ENCODE data around the gene GAA. TPM values are rescaled to one million over a fixed set of nuclear protein-coding genes. Genes with fewer than 3 reads are reported as not detected.

GAA gene
- total RNA-seq (10 to 100 TPM; 36.3 to 51.3 (median 45.2) TPM), polyA plus RNA-seq (37.5 TPM)
- long read RNA-seq, donor 1, transcript GAA-202 (21 exons, 3,549 nt) = major isoform, 30 of 187 reads
- long read RNA-seq, donor 1, partial matches to known transcripts = 105 of 187 reads
- long read RNA-seq, donor 1, other reads (novel, unspliced or antisense) = 46 of 187 reads
- long read RNA-seq, donor 2, transcript GAA-202 (21 exons, 3,549 nt) = major isoform, 33 of 140 reads
- long read RNA-seq, donor 2, transcript GAA-201 (20 exons, 3,626 nt) = minor isoform, 8 of 140 reads
- long read RNA-seq, donor 2, partial matches to known transcripts = 42 of 140 reads
- long read RNA-seq, donor 2, other reads (novel, unspliced or antisense) = 56 of 140 reads
- long read RNA-seq, donor 3, transcript GAA-201 (20 exons, 3,626 nt) = minor isoform, 14 of 441 reads
- long read RNA-seq, donor 3, transcript GAA-202 (21 exons, 3,549 nt) = major isoform, 68 of 441 reads
- long read RNA-seq, donor 3, partial matches to known transcripts = 280 of 441 reads
- long read RNA-seq, donor 3, other reads (novel, unspliced or antisense) = 78 of 441 reads
- long read RNA-seq, donor 4, transcript GAA-201 (20 exons, 3,626 nt) = minor isoform, 8 of 93 reads
- long read RNA-seq, donor 4, transcript GAA-202 (21 exons, 3,549 nt) = major isoform, 21 of 93 reads
- long read RNA-seq, donor 4, partial matches to known transcripts = 34 of 93 reads
- long read RNA-seq, donor 4, other reads (novel, unspliced or antisense) = 28 of 93 reads

DNA sequence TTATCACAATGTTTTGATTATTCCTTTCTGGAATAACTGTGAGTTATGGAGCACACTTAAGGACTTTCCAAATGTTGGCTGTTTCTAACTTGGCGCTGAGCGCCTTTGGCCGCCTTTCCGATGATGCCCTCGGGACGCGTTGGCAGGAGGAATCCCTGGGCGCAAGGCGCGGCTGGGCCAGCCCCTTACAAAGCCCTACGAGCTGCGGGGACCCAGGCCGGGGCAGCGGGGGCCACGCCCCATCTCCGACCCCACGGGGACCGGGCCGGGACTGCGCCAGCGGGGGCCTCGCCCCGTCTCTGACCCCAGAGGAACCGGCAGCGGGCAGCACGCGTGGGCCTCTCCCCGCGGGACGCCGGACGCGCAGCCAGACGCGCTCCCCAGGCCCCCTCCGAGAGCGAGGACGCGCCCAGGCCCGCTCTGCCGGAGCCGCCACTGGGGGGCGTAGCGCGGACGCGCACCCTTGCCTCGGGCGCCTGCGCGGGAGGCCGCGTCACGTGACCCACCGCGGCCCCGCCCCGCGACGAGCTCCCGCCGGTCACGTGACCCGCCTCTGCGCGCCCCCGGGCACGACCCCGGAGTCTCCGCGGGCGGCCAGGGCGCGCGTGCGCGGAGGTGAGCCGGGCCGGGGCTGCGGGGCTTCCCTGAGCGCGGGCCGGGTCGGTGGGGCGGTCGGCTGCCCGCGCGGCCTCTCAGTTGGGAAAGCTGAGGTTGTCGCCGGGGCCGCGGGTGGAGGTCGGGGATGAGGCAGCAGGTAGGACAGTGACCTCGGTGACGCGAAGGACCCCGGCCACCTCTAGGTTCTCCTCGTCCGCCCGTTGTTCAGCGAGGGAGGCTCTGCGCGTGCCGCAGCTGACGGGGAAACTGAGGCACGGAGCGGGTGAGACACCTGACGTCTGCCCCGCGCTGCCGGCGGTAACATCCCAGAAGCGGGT lies at the start of gene GAA:
TSS of gene GAA (plus strand) at position 571 of the 935 bp plus-strand sequence. CDS start 3,006 bp downstream, outside the sequence.
- peak; percentile 89 to 96 (median 96) for DNase-seq
- WGBS = under 1% methylated on average over 114 of the region's 114 CpGs
- ATAC-seq = peak; percentile 90
- Histone ChIP-seq H3K27me3 (ENCODE audit: control insufficient read depth, insufficient read depth) (no peaks in the 10 kb centered on the region), H3K9me3 (ENCODE audit: control insufficient read depth, low read length) (no peaks in the 10 kb centered on the region), H3K4me3 (ENCODE audit: low read length) (peak within 1 kb of the TSS; percentile 83), H3K27ac (ENCODE audit: low read length) (peak within 1 kb of the TSS; percentile 66), H3K4me1 (ENCODE audit: control insufficient read depth, insufficient read depth, low read length) (no peaks in the 10 kb centered on the region)
- intact Hi-C loops (cut with DNase I) = no loop called here

DNA sequence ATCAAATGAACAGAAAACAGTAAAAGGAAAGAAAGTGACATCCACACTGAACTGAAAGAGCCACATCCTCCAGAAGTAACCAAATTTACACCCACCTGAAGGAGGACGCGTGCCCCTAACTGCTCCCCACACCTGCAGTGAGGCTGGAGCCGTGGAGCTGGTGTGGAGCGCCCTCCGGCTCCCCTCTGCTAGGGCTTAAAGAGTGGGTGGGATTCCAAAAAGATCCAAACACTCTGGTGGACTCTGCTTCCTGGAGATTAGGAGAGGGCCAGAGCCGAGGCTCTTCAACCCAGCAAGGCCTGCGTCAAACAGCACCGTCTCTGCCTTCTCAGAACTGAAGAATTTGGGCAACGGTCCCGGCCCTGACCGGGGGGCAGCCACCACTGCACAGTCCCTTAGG lies 49.7 kb upstream of the GAA start:
- H3K27me3 ChIP-seq (ENCODE audit: control insufficient read depth, insufficient read depth) = no peaks in the 10 kb centered on the region
- H3K27ac ChIP-seq (ENCODE audit: low read length) = no peak overlapping the region
- H3K4me3 ChIP-seq (ENCODE audit: low read length) = no peak overlapping the region
- DNase-seq (no peak), ATAC-seq (peak in 1 of 2 donors; percentile 11)
- H3K9me3 ChIP-seq (ENCODE audit: control insufficient read depth, low read length) = no peaks in the 10 kb centered on the region
- intact Hi-C loops (cut with DNase I) = no loop called here
- 94% methylated on average over 11 of the region's 11 CpGs for WGBS
- no peaks in the 10 kb centered on the region for H3K4me1 ChIP-seq (ENCODE audit: control insufficient read depth, insufficient read depth, low read length)

DNA sequence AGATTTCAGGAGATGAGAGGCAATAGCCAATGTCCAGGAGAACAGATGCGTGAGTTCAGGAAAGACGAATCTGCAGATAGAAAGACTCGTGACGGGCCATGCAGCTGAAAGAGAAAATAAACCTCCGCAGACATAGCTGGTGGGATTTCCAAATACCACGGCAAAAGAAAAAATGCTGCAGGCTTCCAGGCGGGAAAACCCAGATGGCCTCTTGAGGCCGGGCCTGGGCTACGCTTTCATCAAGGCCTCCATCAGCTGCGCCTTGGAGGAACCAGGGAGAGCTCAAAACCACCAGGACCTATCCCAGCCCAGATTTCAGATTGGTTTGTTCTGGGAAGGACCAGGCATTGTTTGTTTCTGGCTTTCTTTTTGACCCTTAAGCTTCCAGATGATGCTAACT lies 48.3 kb upstream of the GAA start:
- DNase-seq = no peak
- intact Hi-C loops (cut with DNase I) = no loop called here
- Histone ChIP-seq H3K9me3 (ENCODE audit: control insufficient read depth, low read length) (no peaks in the 10 kb centered on the region), H3K4me1 (ENCODE audit: control insufficient read depth, insufficient read depth, low read length) (no peaks in the 10 kb centered on the region), H3K27ac (ENCODE audit: low read length) (no peak overlapping the region), H3K4me3 (ENCODE audit: low read length) (no peak overlapping the region), H3K27me3 (ENCODE audit: control insufficient read depth, insufficient read depth) (no peaks in the 10 kb centered on the region)
- no peak for ATAC-seq
- 93% methylated on average over 10 of the region's 10 CpGs for WGBS

DNA sequence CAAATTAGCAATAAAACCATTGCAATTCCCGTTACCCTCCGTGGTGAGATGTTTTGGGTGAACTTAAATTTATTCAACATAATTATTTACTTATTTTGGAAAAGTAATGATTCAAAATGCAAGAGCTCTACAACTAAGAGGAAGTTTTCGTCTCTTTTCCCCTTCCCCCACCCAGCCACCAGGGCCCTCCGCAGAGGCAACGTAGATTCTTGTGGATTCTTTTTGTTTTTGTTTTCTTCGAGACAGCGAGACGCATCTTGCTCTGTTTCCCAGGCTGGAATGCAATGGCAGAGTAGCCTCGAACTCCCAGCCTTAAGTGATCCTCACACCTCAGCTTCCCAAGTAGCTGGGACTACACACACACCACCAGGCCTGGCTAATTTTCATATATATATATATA lies 45.8 kb upstream of the GAA start:
- intact Hi-C loops (cut with DNase I) = no loop called here
- Histone ChIP-seq H3K9me3 (ENCODE audit: control insufficient read depth, low read length) (no peaks in the 10 kb centered on the region), H3K4me1 (ENCODE audit: control insufficient read depth, insufficient read depth, low read length) (no peaks in the 10 kb centered on the region), H3K27ac (ENCODE audit: low read length) (no peak overlapping the region), H3K27me3 (ENCODE audit: control insufficient read depth, insufficient read depth) (no peaks in the 10 kb centered on the region), H3K4me3 (ENCODE audit: low read length) (no peak overlapping the region)
- DNase-seq = no peak
- 92% methylated on average over 9 of the region's 9 CpGs for WGBS
- ATAC-seq = no peak

DNA sequence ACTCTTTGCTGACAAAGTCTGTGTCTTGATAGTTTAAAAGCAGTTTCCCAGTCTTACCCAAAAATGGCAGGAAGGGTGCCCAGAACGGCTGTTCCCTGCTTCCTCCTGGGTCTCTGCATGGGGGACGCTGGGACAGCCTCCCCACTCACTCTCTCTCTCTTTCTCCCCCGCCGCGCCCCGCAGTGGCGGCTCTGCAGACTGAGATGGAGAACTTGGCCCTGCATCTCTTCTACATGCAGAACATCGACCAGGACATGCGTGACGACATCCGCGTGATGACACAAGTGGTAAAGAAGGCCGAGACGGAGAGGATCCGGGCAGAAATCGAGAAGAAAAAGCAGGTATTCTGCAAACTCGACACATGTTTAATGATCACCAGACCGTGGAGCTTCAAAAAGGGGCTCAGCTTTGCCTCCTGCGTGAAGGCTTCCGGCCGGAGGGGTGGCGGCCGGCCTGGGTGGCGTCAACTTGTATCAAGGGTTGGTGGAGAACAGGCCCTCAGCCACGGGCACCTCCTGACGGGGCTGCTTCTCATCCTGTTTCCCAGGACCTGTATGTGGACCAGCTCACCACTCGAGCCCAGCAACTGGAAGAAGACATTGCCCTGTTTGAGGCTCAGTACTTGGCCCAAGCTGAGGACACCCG lies 42.9 kb upstream of the GAA start:
- H3K4me3 ChIP-seq (ENCODE audit: low read length) = no peak overlapping the region
- peak in 1 of 3 donors; percentile 39 for DNase-seq
- ATAC-seq = no peak
- H3K9me3 ChIP-seq (ENCODE audit: control insufficient read depth, low read length) = no peaks in the 10 kb centered on the region
- no peak overlapping the region for H3K27ac ChIP-seq (ENCODE audit: low read length)
- WGBS = 93% methylated on average over 28 of the region's 28 CpGs
- no peaks in the 10 kb centered on the region for H3K4me1 ChIP-seq (ENCODE audit: control insufficient read depth, insufficient read depth, low read length)
- intact Hi-C loops (cut with DNase I) = no loop called here
- no peaks in the 10 kb centered on the region for H3K27me3 ChIP-seq (ENCODE audit: control insufficient read depth, insufficient read depth)

DNA sequence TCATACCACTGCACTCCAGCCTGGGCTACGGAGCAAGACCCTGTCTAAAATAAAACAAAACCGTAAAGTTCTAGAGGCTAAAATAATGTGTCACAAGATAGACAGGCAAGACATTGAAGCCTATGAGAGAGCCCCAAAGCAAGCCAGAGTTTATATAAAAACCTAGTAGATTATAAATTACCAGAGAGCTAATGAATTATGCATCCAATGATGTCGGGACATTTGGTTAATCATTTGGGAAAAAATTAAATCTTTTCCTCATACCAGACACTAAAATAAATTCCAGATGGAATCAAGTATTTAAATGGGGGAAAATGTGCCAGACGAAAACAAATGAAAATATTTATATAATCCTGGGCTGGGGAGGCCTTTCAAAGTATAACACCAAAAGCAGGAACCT lies 40.7 kb upstream of the GAA start:
- WGBS = 83% methylated on average over 4 of the region's 4 CpGs
- no peaks in the 10 kb centered on the region for H3K9me3 ChIP-seq (ENCODE audit: control insufficient read depth, low read length)
- ATAC-seq = no peak
- DNase-seq = no peak
- no peaks in the 10 kb centered on the region for H3K27me3 ChIP-seq (ENCODE audit: control insufficient read depth, insufficient read depth)
- no peak overlapping the region for H3K4me3 ChIP-seq (ENCODE audit: low read length)
- intact Hi-C loops (cut with DNase I) = no loop called here
- no peaks in the 10 kb centered on the region for H3K4me1 ChIP-seq (ENCODE audit: control insufficient read depth, insufficient read depth, low read length)
- H3K27ac ChIP-seq (ENCODE audit: low read length) = no peak overlapping the region

DNA sequence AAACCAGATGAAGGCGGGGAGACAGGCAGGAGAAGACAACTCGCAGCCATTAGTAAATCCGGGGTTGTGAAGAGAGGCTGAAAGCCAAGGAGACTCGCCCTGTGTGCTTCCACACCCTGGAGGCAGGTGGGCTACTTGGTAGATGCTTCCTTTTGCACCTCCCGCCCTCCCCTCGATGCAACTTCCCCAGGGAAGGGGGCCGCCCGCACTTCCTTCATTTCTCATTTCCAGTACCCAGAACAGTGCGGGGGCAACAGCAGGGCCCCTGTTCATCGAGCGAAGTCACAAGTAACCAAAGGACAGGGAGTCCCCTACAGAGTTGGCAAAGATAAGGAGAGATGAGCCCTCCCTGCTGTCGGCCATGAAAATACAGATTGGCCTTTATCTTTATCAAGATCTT lies 40.0 kb upstream of the GAA start:
- no peaks in the 10 kb centered on the region for H3K4me1 ChIP-seq (ENCODE audit: control insufficient read depth, insufficient read depth, low read length)
- DNase-seq = no peak
- no peaks in the 10 kb centered on the region for H3K9me3 ChIP-seq (ENCODE audit: control insufficient read depth, low read length)
- H3K4me3 ChIP-seq (ENCODE audit: low read length) = no peak overlapping the region
- H3K27ac ChIP-seq (ENCODE audit: low read length) = no peak overlapping the region
- no peaks in the 10 kb centered on the region for H3K27me3 ChIP-seq (ENCODE audit: control insufficient read depth, insufficient read depth)
- no peak for ATAC-seq
- intact Hi-C loops (cut with DNase I) = no loop called here
- 89% methylated on average over 12 of the region's 12 CpGs for WGBS

DNA sequence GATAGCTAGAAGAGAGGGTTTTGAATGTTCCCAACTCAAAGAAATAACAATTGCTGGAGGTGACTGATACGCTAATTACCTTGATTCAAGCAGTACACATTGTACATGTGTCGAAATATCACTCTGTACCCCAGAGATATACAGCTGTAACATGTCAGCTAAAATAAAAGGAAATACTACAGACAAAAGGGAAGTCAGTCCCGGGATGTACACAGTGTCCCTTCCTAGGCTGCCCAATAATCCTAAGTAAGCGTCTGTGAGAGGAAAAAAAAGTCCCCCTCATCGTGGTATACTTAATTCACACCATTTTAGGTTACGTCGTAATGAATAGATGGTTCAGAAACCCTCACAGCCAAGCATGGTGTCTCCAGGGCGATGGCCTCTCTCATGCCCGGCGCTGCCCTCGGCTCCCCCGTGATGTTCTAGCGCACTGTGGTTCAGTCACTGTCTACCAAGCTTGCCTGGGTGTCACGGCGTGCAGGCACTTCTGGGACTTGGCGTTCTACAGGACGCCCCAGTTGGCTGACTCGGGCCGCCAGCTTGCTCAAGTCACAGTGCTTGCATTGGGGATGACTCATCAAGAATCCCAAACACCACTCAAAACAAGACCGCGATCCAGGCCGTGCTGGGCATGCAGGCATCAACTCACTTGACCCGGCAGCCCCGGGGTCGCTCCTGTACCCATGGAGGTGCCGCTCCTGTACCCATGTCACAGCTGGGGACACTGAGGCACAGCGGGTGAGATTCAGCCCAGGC lies 37.4 kb upstream of the GAA start:
- intact Hi-C loops (cut with DNase I) = no loop called here
- peak; percentile 75 to 81 (median 80) for DNase-seq
- Histone ChIP-seq H3K4me3 (ENCODE audit: low read length) (no peak overlapping the region), H3K9me3 (ENCODE audit: control insufficient read depth, low read length) (no peaks in the 10 kb centered on the region), H3K27ac (ENCODE audit: low read length) (no peak overlapping the region), H3K27me3 (ENCODE audit: control insufficient read depth, insufficient read depth) (no peaks in the 10 kb centered on the region), H3K4me1 (ENCODE audit: control insufficient read depth, insufficient read depth, low read length) (peaks cover 4% of the 10 kb centered on the region)
- peak; percentile 39 to 48 for ATAC-seq
- 83% methylated on average over 27 of the region's 27 CpGs for WGBS

DNA sequence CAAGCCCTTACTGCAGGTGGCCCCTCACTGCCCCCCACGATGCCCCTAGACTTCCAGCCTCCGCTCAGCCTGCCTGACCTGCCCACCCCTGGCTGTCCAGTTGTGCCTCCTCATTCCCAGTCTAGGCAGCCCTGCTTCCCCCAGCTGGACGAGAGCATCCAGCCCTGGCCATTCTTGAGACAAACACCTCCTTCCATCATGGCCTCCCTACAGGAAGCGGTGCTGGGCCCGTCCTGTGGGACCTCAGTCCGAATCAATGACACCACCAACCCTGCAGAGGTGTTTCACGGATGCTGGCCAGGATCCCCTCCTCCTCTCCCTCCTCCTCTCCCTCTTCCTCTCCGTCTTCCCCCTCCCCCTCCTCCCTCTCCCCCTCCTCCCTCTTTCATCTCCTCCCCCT lies 36.7 kb upstream of the GAA start:
- ATAC-seq (no peak), DNase-seq (no peak)
- Histone ChIP-seq H3K9me3 (ENCODE audit: control insufficient read depth, low read length) (no peaks in the 10 kb centered on the region), H3K27me3 (ENCODE audit: control insufficient read depth, insufficient read depth) (no peaks in the 10 kb centered on the region), H3K4me3 (ENCODE audit: low read length) (no peak overlapping the region), H3K4me1 (ENCODE audit: control insufficient read depth, insufficient read depth, low read length) (peaks cover 7% of the 10 kb centered on the region), H3K27ac (ENCODE audit: low read length) (no peak overlapping the region)
- 78% methylated on average over 8 of the region's 8 CpGs for WGBS
- intact Hi-C loops (cut with DNase I) = no loop called here

All from right cardiac atrium (tissue), 5 donors.